WTC11 (cell line): ENCODE data around the gene PITHD1. TPM values are rescaled to one million over a fixed set of nuclear protein-coding genes. Genes with fewer than 3 reads are reported as not detected.

Source experiments
- ATAC-seq: fragments of 200-7000 bp; cut with Tn5 transposase; 2 replicates; pipeline ENCODE4 v1.10.0; 2021; ENCODE audit warnings: mild to moderate bottlenecking, moderate library complexity
- CTCF ChIA-PET: fragments of 300-600 bp; sonication (Branson Sonifier 250); formaldehyde crosslinking; loops from one replicate; lab custom pipeline; 2021; ENCODE audit warnings: antibody characterized with exemption; lab: Charles Lee
- POLR2A ChIA-PET: fragments of 350-600 bp; sonication (Branson Sonifier 250); formaldehyde crosslinking; loops from one replicate; lab custom pipeline; 2021; ENCODE audit warnings: antibody characterized with exemption; lab: Charles Lee
- DNase-seq: peaks from one replicate; pipeline ENCODE4 v3.0.0; 2021; ENCODE audit warnings: low spot score
- H3K27ac Mint-ChIP-seq: 2 replicates; pipeline ENCODE4 v1.8.0; 2021; ENCODE audit warnings: mixed read lengths
- H3K27me3 Mint-ChIP-seq: 2 replicates; pipeline ENCODE4 v1.8.0; 2021; ENCODE audit warnings: low read depth, mild to moderate bottlenecking, moderate library complexity, mixed read lengths
- H3K36me3 Mint-ChIP-seq: 2 replicates; pipeline ENCODE4 v1.8.0; 2021; ENCODE audit warnings: mixed read lengths
- H3K4me1 Mint-ChIP-seq: 2 replicates; pipeline ENCODE4 v1.8.0; 2022; ENCODE audit warnings: mixed read lengths
- H3K4me3 Mint-ChIP-seq: 2 replicates; pipeline ENCODE4 v1.8.0; 2021; ENCODE audit warnings: mild to moderate bottlenecking, moderate library complexity, mixed read lengths
- H3K9me3 Mint-ChIP-seq: 2 replicates; pipeline ENCODE4 v1.8.0; 2021; ENCODE audit warnings: mixed read lengths
- ATF1 ChIP-seq: sonication (generic); formaldehyde crosslinking; IDR thresholded peaks from 2 replicates; pipeline ENCODE4 v1.8.1; 2023; ENCODE audit warnings: mild to moderate bottlenecking, moderate library complexity, missing genetic modification reagents
- EMX1 ChIP-seq: fragments of 250-450 bp; sonication (Bioruptor Pico); IDR thresholded peaks from 2 replicates; pipeline ENCODE4 v1.8.0; 2021; ENCODE audit warnings: mild to moderate bottlenecking
- FOXJ3 ChIP-seq: sonication (generic); formaldehyde crosslinking; IDR thresholded peaks from 2 replicates; pipeline ENCODE4 v1.9.0; 2021; ENCODE audit warnings: missing genetic modification reagents, mild to moderate bottlenecking, borderline replicate concordance
- GRHL2 ChIP-seq: fragments of 250-450 bp; sonication (Bioruptor Pico); IDR thresholded peaks from 2 replicates; pipeline ENCODE4 v1.8.0; 2022; ENCODE audit warnings: mild to moderate bottlenecking, moderate library complexity; ENCODE audit not compliant: insufficient replicate concordance, severe bottlenecking
- JUN ChIP-seq: sonication (generic); formaldehyde crosslinking; IDR thresholded peaks from 2 replicates; pipeline ENCODE4 v1.8.0; 2023; ENCODE audit warnings: mild to moderate bottlenecking, missing genetic modification reagents
- MYBL2 ChIP-seq: sonication (generic); formaldehyde crosslinking; IDR thresholded peaks from 2 replicates; pipeline ENCODE4 v1.8.1; 2023; ENCODE audit warnings: mild to moderate bottlenecking, moderate library complexity, missing genetic modification reagents
- NFE2L1 ChIP-seq: sonication (generic); formaldehyde crosslinking; IDR thresholded peaks from 2 replicates; pipeline ENCODE4 v1.8.1; 2023; ENCODE audit warnings: missing genetic modification reagents
- TP53 ChIP-seq: sonication (generic); formaldehyde crosslinking; IDR thresholded peaks from 2 replicates; pipeline ENCODE4 v1.8.1; 2023; ENCODE audit warnings: mild to moderate bottlenecking, missing genetic modification reagents
- total RNA-seq: library from RNA; stranded (reverse); gene quantifications from 3 replicates; pipeline ENCODE4 v1.2.3, GENCODE V29; 2021
- TF ChIP-seq, protein P1 (sequence below): sonication (generic); formaldehyde crosslinking; IDR thresholded peaks from 2 replicates; pipeline ENCODE4 v1.8.1; 2022; ENCODE audit warnings: mild to moderate bottlenecking, missing genetic modification reagents, moderate library complexity, borderline replicate concordance
- TF ChIP-seq, protein P2 (sequence below): fragments of 250-450 bp; sonication (Bioruptor Pico); IDR thresholded peaks from 2 replicates; pipeline ENCODE4 v1.8.0; 2021; ENCODE audit warnings: mild to moderate bottlenecking
- TF ChIP-seq, protein P3 (sequence below): fragments of 250-450 bp; sonication (Bioruptor Pico); IDR thresholded peaks from 2 replicates; pipeline ENCODE4 v2.1.2; 2022; ENCODE audit warnings: mild to moderate bottlenecking, moderate library complexity
- TF ChIP-seq, protein P4 (sequence below): sonication (generic); formaldehyde crosslinking; IDR thresholded peaks from 2 replicates; pipeline ENCODE4 v1.8.0; 2023; ENCODE audit warnings: mild to moderate bottlenecking, missing genetic modification reagents
- TF ChIP-seq, protein P5 (sequence below): sonication (generic); formaldehyde crosslinking; IDR thresholded peaks from 2 replicates; pipeline ENCODE4 v1.8.1; 2023; ENCODE audit warnings: mild to moderate bottlenecking, missing genetic modification reagents, moderate library complexity
- TF ChIP-seq, protein P6 (sequence below): sonication (generic); formaldehyde crosslinking; IDR thresholded peaks from 2 replicates; pipeline ENCODE4 v1.8.1; 2023; ENCODE audit warnings: mild to moderate bottlenecking, moderate library complexity, missing genetic modification reagents

Gene PITHD1
- total RNA-seq, 1 experiment from 2014 or later = 66.2 TPM

DNA sequence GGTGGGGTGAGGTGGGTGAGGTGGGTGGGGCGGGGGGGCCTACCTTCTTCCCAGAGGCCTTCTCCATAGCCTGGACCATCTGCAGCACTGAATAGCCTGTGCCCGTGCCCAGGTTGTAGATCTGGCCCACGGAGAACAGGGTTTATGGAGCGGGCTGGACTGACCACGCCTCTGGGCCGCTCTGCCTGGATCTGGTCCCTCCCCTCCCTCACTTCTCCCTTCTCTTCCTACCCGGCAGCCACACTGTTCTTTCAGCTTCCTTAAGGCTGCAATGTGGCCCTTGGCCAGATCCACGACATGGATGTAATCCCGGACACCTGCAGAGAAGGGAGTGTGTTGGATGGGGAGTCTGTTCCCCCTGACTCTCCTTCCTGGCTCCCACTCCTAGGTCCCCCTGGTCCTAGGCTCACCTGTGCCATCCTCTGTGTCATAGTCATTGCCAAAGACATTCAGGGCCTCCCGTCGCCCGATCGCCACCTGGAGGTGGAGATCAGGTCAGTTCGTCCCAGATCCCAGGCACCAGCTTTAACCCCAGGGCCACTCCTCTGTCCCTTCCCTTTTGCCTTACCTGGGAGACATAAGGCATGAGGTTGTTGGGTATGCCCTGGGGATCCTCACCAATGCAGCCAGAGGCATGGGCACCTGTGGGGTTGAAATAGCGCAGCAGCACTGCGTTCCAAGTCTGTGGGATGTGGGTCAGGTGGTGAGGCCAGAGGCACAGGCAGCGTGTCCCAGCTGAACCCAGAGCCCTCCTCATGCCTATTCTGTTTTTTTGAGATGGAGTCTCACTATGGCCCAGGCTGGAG, 18.5 kb downstream of the PITHD1 start:
- DNase-seq (peak; percentile 52), ATAC-seq (peak; percentile 3; the same call in 1 of the 2 replicates)
- 0 out of 2 replicates have a peak overlapping the region, but pooled peaks have one; percentile 19 for H3K27ac Mint-ChIP-seq
- CTCF ChIA-PET = interaction anchor here (0.9 to 7.8 kb wide), 7 partner anchors 13 to 159 kb away, joined by 3 to 109 read pairs (median 4); partner anchors contain the start of gene PITHD1
- TF ChIP-seq JUN (CRISPR knock-in tag) (no peak), TP53 (CRISPR knock-in tag) (no peak), GRHL2 (CRISPR knock-in tag) (no peak), EMX1 (CRISPR knock-in tag) (no peak), MYBL2 (CRISPR knock-in tag) (no peak), FOXJ3 (CRISPR knock-in tag) (no peak)
- TF ChIP-seq, protein P1, sequence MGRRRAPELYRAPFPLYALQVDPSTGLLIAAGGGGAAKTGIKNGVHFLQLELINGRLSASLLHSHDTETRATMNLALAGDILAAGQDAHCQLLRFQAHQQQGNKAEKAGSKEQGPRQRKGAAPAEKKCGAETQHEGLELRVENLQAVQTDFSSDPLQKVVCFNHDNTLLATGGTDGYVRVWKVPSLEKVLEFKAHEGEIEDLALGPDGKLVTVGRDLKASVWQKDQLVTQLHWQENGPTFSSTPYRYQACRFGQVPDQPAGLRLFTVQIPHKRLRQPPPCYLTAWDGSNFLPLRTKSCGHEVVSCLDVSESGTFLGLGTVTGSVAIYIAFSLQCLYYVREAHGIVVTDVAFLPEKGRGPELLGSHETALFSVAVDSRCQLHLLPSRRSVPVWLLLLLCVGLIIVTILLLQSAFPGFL (CRISPR knock-in tag) = no peak
- TF ChIP-seq, protein P2, sequence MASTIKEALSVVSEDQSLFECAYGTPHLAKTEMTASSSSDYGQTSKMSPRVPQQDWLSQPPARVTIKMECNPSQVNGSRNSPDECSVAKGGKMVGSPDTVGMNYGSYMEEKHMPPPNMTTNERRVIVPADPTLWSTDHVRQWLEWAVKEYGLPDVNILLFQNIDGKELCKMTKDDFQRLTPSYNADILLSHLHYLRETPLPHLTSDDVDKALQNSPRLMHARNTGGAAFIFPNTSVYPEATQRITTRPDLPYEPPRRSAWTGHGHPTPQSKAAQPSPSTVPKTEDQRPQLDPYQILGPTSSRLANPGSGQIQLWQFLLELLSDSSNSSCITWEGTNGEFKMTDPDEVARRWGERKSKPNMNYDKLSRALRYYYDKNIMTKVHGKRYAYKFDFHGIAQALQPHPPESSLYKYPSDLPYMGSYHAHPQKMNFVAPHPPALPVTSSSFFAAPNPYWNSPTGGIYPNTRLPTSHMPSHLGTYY (CRISPR knock-in tag) = no peak
- TF ChIP-seq, protein P3, sequence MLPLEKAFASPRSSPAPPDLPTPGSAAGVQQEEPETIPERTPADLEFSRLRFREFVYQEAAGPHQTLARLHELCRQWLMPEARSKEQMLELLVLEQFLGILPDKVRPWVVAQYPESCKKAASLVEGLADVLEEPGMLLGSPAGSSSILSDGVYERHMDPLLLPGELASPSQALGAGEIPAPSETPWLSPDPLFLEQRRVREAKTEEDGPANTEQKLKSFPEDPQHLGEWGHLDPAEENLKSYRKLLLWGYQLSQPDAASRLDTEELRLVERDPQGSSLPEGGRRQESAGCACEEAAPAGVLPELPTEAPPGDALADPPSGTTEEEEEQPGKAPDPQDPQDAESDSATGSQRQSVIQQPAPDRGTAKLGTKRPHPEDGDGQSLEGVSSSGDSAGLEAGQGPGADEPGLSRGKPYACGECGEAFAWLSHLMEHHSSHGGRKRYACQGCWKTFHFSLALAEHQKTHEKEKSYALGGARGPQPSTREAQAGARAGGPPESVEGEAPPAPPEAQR (CRISPR knock-in tag) = no peak
- TF ChIP-seq, protein P4, sequence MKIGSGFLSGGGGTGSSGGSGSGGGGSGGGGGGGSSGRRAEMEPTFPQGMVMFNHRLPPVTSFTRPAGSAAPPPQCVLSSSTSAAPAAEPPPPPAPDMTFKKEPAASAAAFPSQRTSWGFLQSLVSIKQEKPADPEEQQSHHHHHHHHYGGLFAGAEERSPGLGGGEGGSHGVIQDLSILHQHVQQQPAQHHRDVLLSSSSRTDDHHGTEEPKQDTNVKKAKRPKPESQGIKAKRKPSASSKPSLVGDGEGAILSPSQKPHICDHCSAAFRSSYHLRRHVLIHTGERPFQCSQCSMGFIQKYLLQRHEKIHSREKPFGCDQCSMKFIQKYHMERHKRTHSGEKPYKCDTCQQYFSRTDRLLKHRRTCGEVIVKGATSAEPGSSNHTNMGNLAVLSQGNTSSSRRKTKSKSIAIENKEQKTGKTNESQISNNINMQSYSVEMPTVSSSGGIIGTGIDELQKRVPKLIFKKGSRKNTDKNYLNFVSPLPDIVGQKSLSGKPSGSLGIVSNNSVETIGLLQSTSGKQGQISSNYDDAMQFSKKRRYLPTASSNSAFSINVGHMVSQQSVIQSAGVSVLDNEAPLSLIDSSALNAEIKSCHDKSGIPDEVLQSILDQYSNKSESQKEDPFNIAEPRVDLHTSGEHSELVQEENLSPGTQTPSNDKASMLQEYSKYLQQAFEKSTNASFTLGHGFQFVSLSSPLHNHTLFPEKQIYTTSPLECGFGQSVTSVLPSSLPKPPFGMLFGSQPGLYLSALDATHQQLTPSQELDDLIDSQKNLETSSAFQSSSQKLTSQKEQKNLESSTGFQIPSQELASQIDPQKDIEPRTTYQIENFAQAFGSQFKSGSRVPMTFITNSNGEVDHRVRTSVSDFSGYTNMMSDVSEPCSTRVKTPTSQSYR (CRISPR knock-in tag) = no peak
- POLR2A ChIA-PET = no interaction called here
- H3K4me3 Mint-ChIP-seq = no peak overlapping the region
- peaks cover 19% of the 10 kb centered on the region for H3K4me1 Mint-ChIP-seq
- peaks cover 13% of the 10 kb centered on the region for H3K36me3 Mint-ChIP-seq
- H3K9me3 Mint-ChIP-seq = no peaks in the 10 kb centered on the region
- H3K27me3 Mint-ChIP-seq = peaks cover 6% of the 10 kb centered on the region

DNA sequence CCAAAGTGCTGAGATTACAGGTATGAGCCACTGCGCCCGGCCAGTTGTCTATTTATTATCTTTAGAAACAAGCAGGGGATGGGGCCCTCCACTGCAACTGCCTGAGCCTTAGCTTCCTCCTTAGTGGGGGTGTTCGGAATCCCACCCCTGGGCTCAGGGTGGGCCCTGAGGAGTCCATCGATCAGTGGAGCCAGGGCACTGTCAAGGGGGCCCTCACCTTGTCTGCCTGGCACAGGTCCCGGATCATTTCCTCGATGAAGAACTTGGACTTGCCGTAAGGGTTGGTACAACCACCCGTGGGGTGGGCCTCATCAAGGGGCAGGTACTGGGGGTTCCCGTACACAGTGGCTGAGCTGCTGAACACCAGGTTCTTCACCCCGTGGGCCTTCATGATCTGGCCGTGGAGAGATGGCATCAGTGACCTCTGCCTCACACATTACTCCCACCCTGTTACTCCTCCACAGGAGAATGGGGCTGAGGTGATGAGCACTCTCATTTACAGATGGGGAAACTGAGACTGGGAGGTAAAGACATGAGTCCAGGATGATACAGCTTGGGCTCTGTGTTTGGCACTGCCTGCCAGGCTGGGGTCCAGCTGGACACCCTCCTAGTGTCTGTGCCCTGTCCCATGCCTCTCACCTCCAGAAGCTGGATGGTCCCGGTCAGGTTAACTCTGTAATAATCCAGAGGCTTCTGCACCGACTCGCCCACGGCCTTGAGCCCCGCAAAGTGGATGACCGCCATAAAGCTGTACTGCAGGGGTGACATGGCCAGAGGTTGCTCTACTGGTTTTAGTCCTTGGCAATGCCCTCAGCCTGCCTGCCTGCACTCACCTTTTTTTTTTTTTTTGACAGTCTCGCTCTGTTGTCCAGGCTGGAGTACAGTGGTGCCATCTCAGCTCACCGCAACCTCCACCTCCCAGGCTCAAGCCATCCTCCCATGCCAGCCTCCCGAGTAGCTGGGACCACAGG, 19.5 kb downstream of the PITHD1 start:
- no peak for DNase-seq
- H3K27ac Mint-ChIP-seq = no peak overlapping the region
- TF ChIP-seq, protein P3 (CRISPR knock-in tag) = no peak
- TF ChIP-seq EMX1 (CRISPR knock-in tag) = no peak
- no peak for TF ChIP-seq ATF1 (CRISPR knock-in tag)
- TF ChIP-seq, protein P5, sequence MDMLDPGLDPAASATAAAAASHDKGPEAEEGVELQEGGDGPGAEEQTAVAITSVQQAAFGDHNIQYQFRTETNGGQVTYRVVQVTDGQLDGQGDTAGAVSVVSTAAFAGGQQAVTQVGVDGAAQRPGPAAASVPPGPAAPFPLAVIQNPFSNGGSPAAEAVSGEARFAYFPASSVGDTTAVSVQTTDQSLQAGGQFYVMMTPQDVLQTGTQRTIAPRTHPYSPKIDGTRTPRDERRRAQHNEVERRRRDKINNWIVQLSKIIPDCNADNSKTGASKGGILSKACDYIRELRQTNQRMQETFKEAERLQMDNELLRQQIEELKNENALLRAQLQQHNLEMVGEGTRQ (CRISPR knock-in tag) = no peak
- TF ChIP-seq, protein P6, sequence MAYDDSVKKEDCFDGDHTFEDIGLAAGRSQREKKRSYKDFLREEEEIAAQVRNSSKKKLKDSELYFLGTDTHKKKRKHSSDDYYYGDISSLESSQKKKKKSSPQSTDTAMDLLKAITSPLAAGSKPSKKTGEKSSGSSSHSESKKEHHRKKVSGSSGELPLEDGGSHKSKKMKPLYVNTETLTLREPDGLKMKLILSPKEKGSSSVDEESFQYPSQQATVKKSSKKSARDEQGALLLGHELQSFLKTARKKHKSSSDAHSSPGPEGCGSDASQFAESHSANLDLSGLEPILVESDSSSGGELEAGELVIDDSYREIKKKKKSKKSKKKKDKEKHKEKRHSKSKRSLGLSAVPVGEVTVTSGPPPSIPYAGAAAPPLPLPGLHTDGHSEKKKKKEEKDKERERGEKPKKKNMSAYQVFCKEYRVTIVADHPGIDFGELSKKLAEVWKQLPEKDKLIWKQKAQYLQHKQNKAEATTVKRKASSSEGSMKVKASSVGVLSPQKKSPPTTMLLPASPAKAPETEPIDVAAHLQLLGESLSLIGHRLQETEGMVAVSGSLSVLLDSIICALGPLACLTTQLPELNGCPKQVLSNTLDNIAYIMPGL = no peak
- TF ChIP-seq, protein P4 (CRISPR knock-in tag) = no peak
- no peak for TF ChIP-seq NFE2L1 (CRISPR knock-in tag)

More for the DNA sequence above, 19.5 kb downstream of the PITHD1 start:
- CTCF ChIA-PET = interaction anchor here (0.9 to 7.8 kb wide), 9 partner anchors 9 to 161 kb away, joined by 3 to 109 read pairs (median 4); partner anchors contain the start of gene PITHD1
- peaks cover 17% of the 10 kb centered on the region for H3K27me3 Mint-ChIP-seq
- POLR2A ChIA-PET = no interaction called here
- peaks cover 13% of the 10 kb centered on the region for H3K36me3 Mint-ChIP-seq
- peaks cover 16% of the 10 kb centered on the region for H3K4me1 Mint-ChIP-seq
- no peak overlapping the region for H3K4me3 Mint-ChIP-seq
- H3K9me3 Mint-ChIP-seq = no peaks in the 10 kb centered on the region
- ATAC-seq = no peak
